Cerebellar nuclear complex (tissue), 1 donor: ENCODE data around the gene F8.
A peak's percentile ranks its signal among the peaks of the same experiment; 100 is the strongest.
"Not testable (repeated sequence)": the region's sequence is repeated elsewhere in the genome, so short reads cannot be mapped to it uniquely, and the experiment has no call there.

Experiments used
- DNase-seq, 2 experiments: peaks; one replicate each; lab custom pipeline; 2025; lab: John Stamatoyannopoulos, UW

F8 gene

GRCh38 chrX:154981116-154981411 is 41.5 kb downstream of the F8 start:
- DNase-seq: no peak

GRCh38 chrX:154980330-154981115 is 42.0 kb downstream of the F8 start:
- peak in 1 of 2 experiments; percentile 2 for DNase-seq

- no peak for DNase-seq
Observed at GRCh38 chrX:154979629-154980028, 42.9 kb downstream of the F8 start.

- DNase-seq: no peak
Observed at GRCh38 chrX:154968353-154968752, 54.2 kb downstream of the F8 start.

- DNase-seq: no peak
Observed at GRCh38 chrX:154967603-154968002, 54.9 kb downstream of the F8 start.

GRCh38 chrX:154961947-154962346 is 60.6 kb downstream of the F8 start:
- no peak for DNase-seq

- not testable (repeated sequence) for DNase-seq
Observed at GRCh38 chrX:154955799-154956198, 66.7 kb downstream of the F8 start.

- DNase-seq: not testable (repeated sequence)
Observed at GRCh38 chrX:154939265-154939664, 83.3 kb downstream of the F8 start.

GRCh38 chrX:154924771-154925170 is 97.8 kb downstream of the F8 start:
- not testable (repeated sequence) for DNase-seq

- DNase-seq: peak in 1 of 2 experiments; percentile 37
Observed at GRCh38 chrX:154918060-154918483, 104.5 kb downstream of the F8 start.

- no peak for DNase-seq
Observed at GRCh38 chrX:154914052-154914451, 108.5 kb downstream of the F8 start.

- not testable (repeated sequence) for DNase-seq
Observed at GRCh38 chrX:154910528-154910927, 112.0 kb downstream of the F8 start.

GRCh38 chrX:154910048-154910447 is 112.5 kb downstream of the F8 start:
- not testable (repeated sequence) for DNase-seq

- DNase-seq: no peak
Observed at GRCh38 chrX:154908821-154909220, 113.7 kb downstream of the F8 start.

GRCh38 chrX:154902408-154902807 is 120.1 kb downstream of the F8 start:
- DNase-seq: no peak

GRCh38 chrX:154900323-154900722 is 122.2 kb downstream of the F8 start:
- DNase-seq: no peak

GRCh38 chrX:154892296-154892695 is 130.2 kb downstream of the F8 start:
- no peak for DNase-seq

- DNase-seq: no peak
Observed at GRCh38 chrX:154890990-154891639, 131.4 kb downstream of the F8 start.

GRCh38 chrX:154886789-154887221 is 135.7 kb downstream of the F8 start:
- DNase-seq: not testable (repeated sequence)

- not testable (repeated sequence) for DNase-seq
Observed at GRCh38 chrX:154886069-154886788, 136.3 kb downstream of the F8 start, which contains the start of gene F8A1. TSS of gene F8A1 (plus strand) at chrX:154886355. CDS start at chrX:154886375, 20 bp downstream.

- DNase-seq: not testable (repeated sequence)
Observed at GRCh38 chrX:154885549-154885948, 137.0 kb downstream of the F8 start.

GRCh38 chrX:154885057-154885456 is 137.5 kb downstream of the F8 start:
- DNase-seq: not testable (repeated sequence)

- DNase-seq: not testable (repeated sequence)
Observed at GRCh38 chrX:154884069-154884468, 138.5 kb downstream of the F8 start.
